Colon (tissue), 2 donors: ENCODE results near the gene S100A7.
"Not testable (repeated sequence)": the region's sequence is repeated elsewhere in the genome, so short reads cannot be mapped to it uniquely, and the experiment has no call there.

Experiments
- FAIRE-seq: peaks from 2 replicates; lab custom pipeline; 2012; peaks lifted over from hg19 to GRCh38; lab: Jason Lieb, UNC
- donor health status: control.
- donor health status: control.

Gene S100A7

GRCh38 chr1:153476491-153477093, 16.1 kb upstream of the S100A7 start:
- no peak for FAIRE-seq

- FAIRE-seq: no peak
Observed at GRCh38 chr1:153475282-153475681, 14.8 kb upstream of the S100A7 start.

DNA sequence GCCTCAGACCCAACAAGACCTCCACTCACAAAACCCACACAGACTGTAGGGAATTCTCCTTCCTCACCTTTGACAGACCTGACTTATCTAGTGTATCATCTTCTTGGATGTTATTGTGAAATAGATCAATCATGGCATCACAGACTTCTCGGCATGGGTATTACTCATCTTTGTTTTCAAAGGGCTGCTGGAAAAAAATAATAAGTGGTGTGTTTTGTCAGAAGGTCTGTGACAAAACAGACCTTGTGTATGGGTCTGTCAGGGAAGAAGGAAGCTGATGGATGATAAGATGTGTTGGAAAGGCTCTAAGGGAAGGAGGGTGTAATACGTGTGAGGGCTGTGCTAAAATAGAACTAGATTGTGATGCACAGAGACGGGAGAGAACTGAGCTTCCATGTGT, 13.9 kb upstream of the S100A7 start:
- FAIRE-seq: no peak

DNA sequence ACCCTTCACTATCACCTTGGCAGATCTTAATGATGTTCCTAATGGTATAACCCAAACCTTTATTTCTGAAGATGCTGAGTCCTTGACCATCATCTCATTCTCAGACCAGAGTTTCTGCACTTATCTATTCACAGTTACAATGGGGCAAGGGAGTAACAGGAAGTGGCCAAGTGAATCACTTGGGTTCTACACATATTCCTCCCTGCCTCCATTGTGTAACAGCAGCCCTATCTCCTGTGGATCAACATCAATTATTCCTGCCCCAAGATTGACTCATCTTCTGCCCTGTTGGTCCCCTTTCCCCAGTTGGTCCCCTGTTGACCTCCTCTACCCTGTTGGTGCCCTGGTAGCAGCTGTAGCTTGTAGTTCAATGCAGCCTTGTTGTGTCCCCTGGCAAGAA, 10.3 kb upstream of the S100A7 start:
- FAIRE-seq: no peak

GRCh38 chr1:153466908-153467307, 6.5 kb upstream of the S100A7 start:
- FAIRE-seq: no peak

DNA sequence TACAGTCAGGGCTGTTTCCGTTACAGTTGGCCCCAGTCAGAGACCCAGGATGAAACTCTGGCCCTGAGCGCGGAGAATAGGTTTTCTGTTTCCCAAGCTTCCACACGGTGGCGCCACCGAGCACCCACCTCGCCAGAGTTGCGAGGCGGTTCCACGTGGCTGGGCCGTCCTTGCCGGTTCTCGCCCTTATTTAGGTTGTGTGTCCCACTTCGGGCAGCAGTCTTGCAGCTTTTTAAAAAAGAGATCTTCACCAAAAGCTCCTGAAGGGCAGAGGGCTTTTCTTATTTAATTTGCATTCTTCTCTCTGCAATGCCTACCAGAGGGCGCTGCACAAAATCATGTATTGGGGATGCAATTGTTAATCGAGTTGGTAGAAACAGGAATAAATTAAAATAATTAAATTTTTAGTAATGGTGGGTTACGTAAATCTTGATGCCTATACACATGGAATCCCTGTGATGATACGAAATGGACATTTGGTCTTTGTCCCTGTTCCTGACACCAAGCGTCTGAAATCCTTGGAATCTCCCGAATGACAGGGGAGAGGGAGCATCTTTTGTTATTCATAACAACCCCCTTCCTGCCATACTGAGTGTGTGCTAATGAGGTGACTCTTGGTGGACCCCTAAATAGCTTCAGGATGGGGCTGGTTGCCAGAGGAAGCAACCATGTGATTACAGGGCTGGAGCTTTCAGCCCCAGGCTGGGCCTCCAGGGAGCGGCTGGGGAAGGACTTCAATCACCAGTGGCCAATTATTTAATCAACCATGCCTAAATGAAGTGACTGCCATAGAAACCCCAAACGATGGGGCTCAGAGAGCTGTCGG, 5.6 kb upstream of the S100A7 start:
- FAIRE-seq: no peak

- FAIRE-seq: not testable (repeated sequence)
Observed at GRCh38 chr1:153462741-153463140, 2.3 kb upstream of the S100A7 start.

- FAIRE-seq: no peak
Observed at GRCh38 chr1:153459655-153460054, 796 bp downstream of the S100A7 start.

DNA sequence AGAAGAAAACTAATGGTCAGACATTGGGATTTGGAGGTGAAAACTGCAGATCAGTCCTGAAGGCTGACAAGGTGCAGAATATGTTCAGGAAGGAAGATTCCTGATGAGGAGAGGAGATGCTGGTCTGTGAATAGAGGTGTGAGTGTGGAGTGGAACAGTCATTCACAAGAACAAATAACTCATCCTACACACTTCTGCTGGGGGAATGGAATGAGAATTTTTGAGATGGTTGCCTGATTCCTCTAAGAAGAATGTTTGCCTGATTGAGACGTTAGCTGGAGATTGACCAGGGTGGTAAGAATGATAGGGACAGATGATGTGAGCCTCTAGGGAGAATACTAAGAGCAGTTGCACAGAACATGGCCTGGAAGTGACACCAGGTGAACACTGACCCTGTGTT, 4.1 kb downstream of the S100A7 start:
- no peak for FAIRE-seq

DNA sequence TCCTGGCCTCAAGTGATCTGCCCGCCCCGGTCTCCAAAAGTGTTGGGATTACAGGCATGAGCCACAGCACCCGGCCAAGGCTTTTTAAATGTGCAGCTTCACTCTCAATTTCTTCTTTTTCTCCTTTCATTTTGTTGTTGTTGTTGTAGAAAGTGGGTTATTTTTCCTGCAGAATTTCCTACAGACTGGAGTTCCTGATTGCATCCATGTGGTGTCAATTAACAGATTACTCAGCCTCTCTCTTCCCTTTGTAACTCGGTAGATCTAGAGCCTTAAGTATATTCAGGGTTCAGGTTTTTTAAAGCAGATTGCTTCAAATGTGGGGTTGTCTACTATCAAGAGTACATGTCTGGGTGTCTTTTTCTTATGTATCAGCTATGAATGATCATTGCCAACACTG, 11.6 kb downstream of the S100A7 start:
- FAIRE-seq: not testable (repeated sequence)

GRCh38 chr1:153447498-153448170, 12.8 kb downstream of the S100A7 start:
- no peak for FAIRE-seq

GRCh38 chr1:153444078-153444477, 16.4 kb downstream of the S100A7 start:
- FAIRE-seq: no peak

DNA sequence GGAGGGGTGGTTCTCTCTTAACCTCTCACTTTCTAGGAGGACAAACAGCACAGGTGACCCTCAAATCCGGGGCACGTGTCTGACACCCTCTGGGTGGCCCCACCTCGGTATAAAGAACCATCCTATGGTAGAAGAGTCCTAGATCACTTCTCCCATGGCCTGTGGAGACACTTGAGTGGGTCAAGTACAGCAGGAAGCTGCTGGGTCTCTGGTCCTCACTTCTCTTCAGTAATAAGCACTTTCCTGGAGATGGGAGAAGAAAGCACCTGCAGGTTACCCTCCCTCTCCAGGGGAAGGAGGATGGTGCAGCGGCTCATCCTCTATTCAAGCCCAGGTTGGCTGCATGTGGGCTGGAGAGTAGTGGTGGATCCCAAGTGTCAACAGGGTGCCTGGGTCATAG, 17.0 kb downstream of the S100A7 start:
- FAIRE-seq: no peak

DNA sequence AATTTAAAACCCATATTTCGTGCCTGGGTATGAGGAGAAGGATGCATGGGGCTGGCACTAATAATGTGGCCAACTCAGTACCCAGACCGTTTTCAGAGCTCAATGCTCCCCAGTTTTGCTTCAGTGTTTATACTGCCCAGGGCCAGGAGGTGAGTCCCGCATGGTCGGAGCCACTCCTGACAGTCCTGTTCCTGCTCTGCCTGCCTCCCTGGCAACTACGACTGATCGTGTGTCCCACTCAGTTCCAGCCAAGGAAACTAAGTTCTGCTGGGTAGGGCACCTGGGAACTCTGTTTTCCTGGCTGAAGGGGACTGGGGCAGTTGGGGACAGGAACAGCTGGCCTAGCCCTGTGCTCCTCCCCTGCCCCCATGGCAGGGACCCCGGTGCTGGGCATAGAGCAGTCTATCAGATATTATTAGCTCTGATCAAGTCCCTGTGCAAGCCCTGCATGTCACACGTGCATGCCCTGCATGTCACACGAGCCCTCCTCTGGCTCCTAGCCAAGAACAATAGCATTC, 19.2 kb downstream of the S100A7 start:
- no peak for FAIRE-seq

GRCh38 chr1:153439273-153439672, 21.2 kb downstream of the S100A7 start:
- no peak for FAIRE-seq

DNA sequence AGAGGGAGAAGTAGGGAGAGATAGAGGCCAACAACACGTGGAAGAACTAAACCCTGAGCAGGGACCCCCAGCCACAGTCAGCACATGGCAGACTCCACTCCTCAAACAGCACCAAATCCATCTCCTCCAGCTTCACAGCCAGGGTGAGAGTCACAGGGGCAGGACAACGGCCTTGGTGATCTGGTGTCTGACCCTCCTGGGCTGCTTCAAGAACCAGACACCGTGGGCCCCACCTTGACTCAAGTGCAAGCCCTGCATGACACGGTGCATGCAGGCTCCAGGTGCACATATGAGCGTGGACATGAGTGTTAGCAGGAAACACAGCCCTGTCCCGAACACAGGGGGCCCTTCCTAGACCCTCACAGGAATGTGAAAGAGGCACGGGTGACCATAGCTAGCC, 21.9 kb downstream of the S100A7 start:
- no peak for FAIRE-seq

- FAIRE-seq: no peak
Observed at GRCh38 chr1:153437236-153437635, 23.2 kb downstream of the S100A7 start.

DNA sequence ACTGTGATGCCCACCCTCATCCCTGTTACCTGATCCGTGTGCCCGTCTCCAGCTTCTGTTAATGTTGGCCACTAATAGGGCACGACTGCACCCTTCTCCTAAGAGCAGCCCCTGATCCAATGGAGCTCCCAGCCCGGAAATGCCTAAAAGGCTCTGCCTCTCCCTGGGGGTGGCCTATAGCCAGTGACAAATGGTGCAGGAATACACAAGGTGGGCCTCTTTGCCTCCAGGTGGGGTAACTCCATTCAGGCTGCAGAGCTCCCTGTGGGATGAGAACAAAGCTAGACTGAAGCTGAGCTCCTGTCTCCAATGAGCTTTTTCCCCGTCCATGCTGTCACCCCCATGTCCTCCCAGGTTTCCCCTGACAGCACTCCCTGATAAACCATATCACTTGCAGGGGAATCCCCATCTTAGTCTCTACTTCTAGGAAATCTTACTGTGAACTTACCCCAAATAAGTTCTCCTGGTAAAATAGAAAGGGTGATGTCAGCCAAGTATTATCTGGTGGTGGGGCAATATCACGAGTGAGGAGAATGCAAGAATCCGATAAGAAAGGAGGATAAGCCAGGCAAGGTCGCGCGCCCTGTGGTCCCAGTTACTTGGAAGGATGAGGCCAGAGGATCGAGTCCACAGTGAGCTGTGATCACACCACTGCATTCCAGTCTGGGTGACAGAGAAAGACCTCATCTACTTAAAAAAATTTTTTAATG, 25.6 kb downstream of the S100A7 start:
- FAIRE-seq: no peak

- no peak for FAIRE-seq
Observed at GRCh38 chr1:153432874-153433681, 27.4 kb downstream of the S100A7 start.

GRCh38 chr1:153431928-153432327, 28.5 kb downstream of the S100A7 start:
- FAIRE-seq: no peak

GRCh38 chr1:153431427-153431826, 29.0 kb downstream of the S100A7 start:
- no peak for FAIRE-seq

GRCh38 chr1:153431002-153431401, 29.4 kb downstream of the S100A7 start:
- FAIRE-seq: no peak
